Gastrocnemius medialis (tissue), 4 donors: ENCODE measurements around the gene CHRNA4. TPM values are rescaled to one million over a fixed set of nuclear protein-coding genes. Genes with fewer than 3 reads are reported as not detected.

Experiments
- ATAC-seq, 2 donors: fragments of 150-250 bp; one replicate each; pipeline ENCODE4 v1.9.1; 2016
- DNase-seq, 2 donors: peaks; one replicate each; pipeline ENCODE4 v3.0.0-alpha.2; 2019
- H3K27ac ChIP-seq, 4 donors: fragments of 200-600 bp; sonication (generic); 1 replicate in 1 of 4; 2 replicates in 3 of 4; pipeline ENCODE4 v1.5.1; 2016 to 2018; ENCODE audit warnings: mild to moderate bottlenecking in 2 of 4, moderate library complexity in 1 of 4
- H3K27me3 ChIP-seq, 3 donors: fragments of 200-600 bp; sonication (generic) in 2 of 3; 1 replicate in 1 of 3; 2 replicates in 2 of 3; pipeline versions ENCODE4 v1.5.1 to v1.6.0; 2016 to 2019; ENCODE audit warnings: mild to moderate bottlenecking in 1 of 3, moderate library complexity in 1 of 3
- H3K36me3 ChIP-seq, 2 donors: fragments of 200-600 bp; sonication (generic) in 1 of 2; one replicate each; pipeline ENCODE4 v1.5.1; 2017 to 2018
- H3K4me1 ChIP-seq, 2 donors: fragments of 200-600 bp; sonication (generic) in 1 of 2; one replicate each; pipeline ENCODE4 v1.5.1; 2016 to 2017; ENCODE audit warnings: mild to moderate bottlenecking in 2 of 2
- H3K4me3 ChIP-seq, 4 donors: fragments of 200-600 bp; sonication (generic) in 3 of 4; 1 replicate in 1 of 4; 2 replicates in 3 of 4; pipeline ENCODE4 v1.5.1; 2016 to 2019; ENCODE audit warnings: mild to moderate bottlenecking in 2 of 4
- H3K9me3 ChIP-seq, 3 donors: fragments of 200-600 bp; sonication (generic) in 2 of 3; 1 replicate in 1 of 3; 2 replicates in 2 of 3; pipeline ENCODE4 v1.5.1; 2016 to 2019
- CTCF ChIP-seq, 5 experiments: fragments of 450-650 bp in 3 of 5; fragments of 200-600 bp in 2 of 5; sonication (generic) in 2 of 5; IDR thresholded peaks in 4 of 5; conservative IDR thresholded peaks in 1 of 5; 1 replicate in 4 of 5; 2 replicates in 1 of 5; pipeline ENCODE4 v1.5.1; 2016 to 2019; ENCODE audit warnings: antibody characterized with exemption in 5 of 5, mild to moderate bottlenecking in 3 of 5, moderate library complexity in 3 of 5
- POLR2A ChIP-seq, 2 donors: fragments of 450-650 bp; IDR thresholded peaks; one replicate each; pipeline ENCODE4 v1.6.1; 2017; ENCODE audit warnings: antibody characterized with exemption in 2 of 2, mild to moderate bottlenecking in 2 of 2, moderate library complexity in 2 of 2
- in situ Hi-C, 4 donors: fragments of 200-750 bp; cut with MboI; loops; one replicate each; pipeline versions ENCODE4 v1.15.0 to v1.8.0; 2017; ENCODE audit warnings: low sequenced_read_pairs in 4 of 4
- intact Hi-C: fragments of 100-400 bp; cut with DNase I; formaldehyde crosslinking; loops from one replicate; pipeline ENCODE4 v1.15.1; 2023; ENCODE audit warnings: low total_unique reads
- total RNA-seq, 4 donors: library from RNA; depleted of rRNA; stranded (reverse); fragments of >200 nt; gene quantifications; one replicate each; pipeline versions ENCODE4 v1.1.0 to v1.2.3, GENCODE V29; 2016

The CHRNA4 gene
- total RNA-seq, 4 donors from 2014 or later = not detected

- intact Hi-C loops = no loop called here
- DNase-seq = no peak
- H3K27ac ChIP-seq = no peak overlapping the region
- in situ Hi-C loops = no loop called here
- H3K36me3 ChIP-seq = no peaks in the 10 kb centered on the region
- no peaks in the 10 kb centered on the region for H3K9me3 ChIP-seq
- H3K27me3 ChIP-seq = peaks cover 0 to 3% (median 0%) of the 10 kb centered on the region in 3 donors
- no peak for ATAC-seq
- no peak overlapping the region for H3K4me3 ChIP-seq
- no peak for TF ChIP-seq CTCF (IDR thresholded peaks at IDR 0.05 in 4 of 5, conservative IDR thresholded peaks at IDR 0.05 in 1 of 5)
- no peak for TF ChIP-seq POLR2A (IDR thresholded peaks at IDR 0.05)
- no peaks in the 10 kb centered on the region for H3K4me1 ChIP-seq
These were observed 45.9 kb downstream of the CHRNA4 start for GRCh38 chr20:63315240-63315689.

GRCh38 chr20:63314566-63315239 is 46.4 kb downstream of the CHRNA4 start:
- ATAC-seq = no peak

GRCh38 chr20:63314015-63314471 is 47.1 kb downstream of the CHRNA4 start:
- H3K36me3 ChIP-seq = no peaks in the 10 kb centered on the region
- H3K4me3 ChIP-seq = no peak overlapping the region
- TF ChIP-seq POLR2A (IDR thresholded peaks at IDR 0.05) (no peak), CTCF (IDR thresholded peaks at IDR 0.05 in 4 of 5, conservative IDR thresholded peaks at IDR 0.05 in 1 of 5) (no peak)
- no peaks in the 10 kb centered on the region for H3K9me3 ChIP-seq
- peaks cover 3 to 9% (median 7%) of the 10 kb centered on the region in 3 donors for H3K27me3 ChIP-seq
- DNase-seq (no peak), ATAC-seq (no peak)
- H3K4me1 ChIP-seq = no peaks in the 10 kb centered on the region
- no peak overlapping the region for H3K27ac ChIP-seq
- in situ Hi-C loops (no loop called here), intact Hi-C loops (no loop called here)

More at GRCh38 chr20:63314566-63315239, 46.4 kb downstream of the CHRNA4 start:
- TF ChIP-seq CTCF (IDR thresholded peaks at IDR 0.05 in 4 of 5, conservative IDR thresholded peaks at IDR 0.05 in 1 of 5) (no peak), POLR2A (IDR thresholded peaks at IDR 0.05) (no peak)
- no peaks in the 10 kb centered on the region for H3K36me3 ChIP-seq
- H3K27ac ChIP-seq = no peak overlapping the region
- no peaks in the 10 kb centered on the region for H3K4me1 ChIP-seq
- peaks cover 0 to 3% (median 2%) of the 10 kb centered on the region in 3 donors for H3K27me3 ChIP-seq
- in situ Hi-C loops = no loop called here
- intact Hi-C loops = no loop called here
- no peaks in the 10 kb centered on the region for H3K9me3 ChIP-seq
- H3K4me3 ChIP-seq = no peak overlapping the region
- DNase-seq = no peak

GRCh38 chr20:63313349-63314014 is 47.7 kb downstream of the CHRNA4 start:
- in situ Hi-C loops = no loop called here
- H3K4me1 ChIP-seq = no peaks in the 10 kb centered on the region

More at GRCh38 chr20:63313349-63314014, 47.7 kb downstream of the CHRNA4 start:
- intact Hi-C loops = no loop called here
- no peak for ATAC-seq
- no peak overlapping the region for H3K27ac ChIP-seq
- no peak overlapping the region for H3K4me3 ChIP-seq
- TF ChIP-seq CTCF (IDR thresholded peaks at IDR 0.05 in 4 of 5, conservative IDR thresholded peaks at IDR 0.05 in 1 of 5) (no peak), POLR2A (IDR thresholded peaks at IDR 0.05) (no peak)
- H3K27me3 ChIP-seq = peaks cover 8 to 15% (median 12%) of the 10 kb centered on the region in 3 donors
- no peak for DNase-seq
- H3K9me3 ChIP-seq = no peaks in the 10 kb centered on the region
- no peaks in the 10 kb centered on the region for H3K36me3 ChIP-seq
